Left colon (tissue), 2 donors: Measurements from ENCODE around the gene FOXP3. TPM values are rescaled to one million over a fixed set of nuclear protein-coding genes. Genes with fewer than 3 reads are reported as not detected.
"Not testable (repeated sequence)": the region's sequence is repeated elsewhere in the genome, so short reads cannot be mapped to it uniquely, and the experiment has no call there.

ENCODE experiments used
- ATAC-seq: fragments of 200-7000 bp; cut with Tn5 transposase; one replicate; pipeline ENCODE4 v1.9.1; 2020; ENCODE audit warnings: mild to moderate bottlenecking, moderate library complexity
- DNase-seq, 2 donors: peaks; one replicate each; pipeline ENCODE4 v3.0.0-alpha.2; 2020
- intact Hi-C, 2 donors: fragments of 100-400 bp; cut with DNase I in 1 of 2; cut with micrococcal nuclease in 1 of 2; formaldehyde crosslinking; loops; one replicate each; pipeline versions ENCODE4 v1.11.2 to v1.14.0; 2022; cut with DNase I, micrococcal nuclease
- long read RNA-seq: library from polyadenylated mRNA; unstranded; transcript quantifications from one replicate; pipeline ENCODE4 v2.0.0, GENCODE V29; 2021
- total RNA-seq, 2 donors: library from RNA; stranded (reverse); fragmentation: NEBNext Ultra II Directional; extraction: Animal tissue kit (Norgen Biotek cat#: 25700); gene quantifications; one replicate each; pipeline ENCODE4 v1.2.1, GENCODE V29; 2021
- donor health status: DM: no; HTN: no; CAD: no.
- donor health status: DM: yes; HTN: yes; CAD: no.

FOXP3 gene
- total RNA-seq: under 1 TPM in 1 of 2 donors, not detected in 1; 0.14 TPM
- long read RNA-seq: 0 reads

- intact Hi-C loops: no loop called here
- DNase-seq: no peak
- ATAC-seq: no peak
Observed at GRCh38 chrX:49264460-49264859, at the start of gene FOXP3. FOXP3 (minus strand) TSS chrX:49264710; CDS start chrX:49258505, 6,205 bp downstream.

GRCh38 chrX:49312176-49312575 lies 47.7 kb upstream of the FOXP3 start:
- intact Hi-C loops: no loop called here
- DNase-seq (no peak), ATAC-seq (no peak)

- intact Hi-C loops: no loop called here
- DNase-seq (no peak), ATAC-seq (no peak)
Observed at GRCh38 chrX:49310371-49310770, 45.9 kb upstream of the FOXP3 start.

- DNase-seq: peak in 1 of 2 donors; percentile 35
Observed at GRCh38 chrX:49309401-49309981, 45.0 kb upstream of the FOXP3 start.

GRCh38 chrX:49308604-49309269 lies 44.2 kb upstream of the FOXP3 start:
- peak; percentile 49 for ATAC-seq
- DNase-seq: no peak
- intact Hi-C loops: no loop called here

More at GRCh38 chrX:49309401-49309981, 45.0 kb upstream of the FOXP3 start:
- intact Hi-C loops: no loop called here
- peak; percentile 84 for ATAC-seq

- intact Hi-C loops, ATAC-seq, DNase-seq: not testable (repeated sequence)
Observed at GRCh38 chrX:49307775-49308174, 43.3 kb upstream of the FOXP3 start.

- ATAC-seq: no peak
- intact Hi-C loops: no loop called here
- no peak for DNase-seq
Observed at GRCh38 chrX:49303346-49303745, 38.8 kb upstream of the FOXP3 start, which contains the start of gene GAGE10. GAGE10 (plus strand) TSS chrX:49303646; CDS start chrX:49304860, 1,214 bp downstream.

GRCh38 chrX:49300703-49301102 lies 36.2 kb upstream of the FOXP3 start:
- DNase-seq: no peak
- intact Hi-C loops: no loop called here
- no peak for ATAC-seq

GRCh38 chrX:49299293-49299692 lies 34.8 kb upstream of the FOXP3 start:
- ATAC-seq, DNase-seq, intact Hi-C loops: not testable (repeated sequence)

GRCh38 chrX:49292400-49293362 lies 28.2 kb upstream of the FOXP3 start:
- DNase-seq: no peak
- no peak for ATAC-seq
- intact Hi-C loops: no loop called here

- ATAC-seq (peak; percentile 76), DNase-seq (peak in 1 of 2 donors; percentile 70)
- intact Hi-C loops: no loop called here
Observed at GRCh38 chrX:49291615-49292337, 27.3 kb upstream of the FOXP3 start.

- DNase-seq (no peak), ATAC-seq (no peak)
- intact Hi-C loops: no loop called here
Observed at GRCh38 chrX:49290215-49290614, 25.7 kb upstream of the FOXP3 start.

GRCh38 chrX:49287665-49288064 lies 23.2 kb upstream of the FOXP3 start:
- no peak for DNase-seq
- intact Hi-C loops: no loop called here
- ATAC-seq: no peak

GRCh38 chrX:49286581-49286980 lies 22.1 kb upstream of the FOXP3 start:
- intact Hi-C loops: no loop called here
- no peak for DNase-seq
- ATAC-seq: no peak

GRCh38 chrX:49286136-49286535 lies 21.6 kb upstream of the FOXP3 start:
- no peak for DNase-seq
- intact Hi-C loops: no loop called here
- ATAC-seq: no peak

- intact Hi-C loops: no loop called here
- ATAC-seq (no peak), DNase-seq (no peak)
Observed at GRCh38 chrX:49284212-49284611, 19.7 kb upstream of the FOXP3 start.

- ATAC-seq (peak; percentile 49), DNase-seq (no peak)
- intact Hi-C loops: no loop called here
Observed at GRCh38 chrX:49282647-49283011, 18.1 kb upstream of the FOXP3 start.

GRCh38 chrX:49278081-49278480 lies 13.6 kb upstream of the FOXP3 start:
- DNase-seq (no peak), ATAC-seq (no peak)
- intact Hi-C loops: no loop called here

- no peak for DNase-seq
- ATAC-seq: no peak
- intact Hi-C loops: no loop called here
Observed at GRCh38 chrX:49277535-49277830, 13.0 kb upstream of the FOXP3 start.
